Nephron progenitor cell (in vitro differentiated cells): ENCODE results near the gene ATF6B.

Experiments used
- DNase-seq: peaks from one replicate; pipeline ENCODE4 v3.0.0; 2021
- H3K27ac Mint-ChIP-seq: 2 replicates; pipeline ENCODE4 v1.8.0; 2021; ENCODE audit warnings: mild to moderate bottlenecking, moderate library complexity, mixed read lengths
- H3K27me3 Mint-ChIP-seq: 2 replicates; pipeline ENCODE4 v1.8.0; 2021; ENCODE audit warnings: mild to moderate bottlenecking, low read depth, mixed read lengths; ENCODE audit not compliant: poor library complexity
- H3K36me3 Mint-ChIP-seq: 2 replicates; pipeline ENCODE4 v1.8.0; 2021; ENCODE audit warnings: low read depth, mixed read lengths
- H3K4me1 Mint-ChIP-seq: 2 replicates; pipeline ENCODE4 v1.8.0; 2021; ENCODE audit warnings: mixed read lengths
- H3K4me3 Mint-ChIP-seq: 2 replicates; pipeline ENCODE4 v1.8.0; 2021; ENCODE audit warnings: mild to moderate bottlenecking, moderate library complexity, mixed read lengths
- H3K9me3 Mint-ChIP-seq: 2 replicates; pipeline ENCODE4 v1.8.0; 2021; ENCODE audit warnings: mild to moderate bottlenecking, moderate library complexity, mixed read lengths
- CTCF ChIP-seq: fragments of 200-600 bp; sonication (generic); IDR thresholded peaks from 2 replicates; pipeline ENCODE4 v1.5.0; 2021; ENCODE audit warnings: antibody characterized with exemption

Gene ATF6B

DNA sequence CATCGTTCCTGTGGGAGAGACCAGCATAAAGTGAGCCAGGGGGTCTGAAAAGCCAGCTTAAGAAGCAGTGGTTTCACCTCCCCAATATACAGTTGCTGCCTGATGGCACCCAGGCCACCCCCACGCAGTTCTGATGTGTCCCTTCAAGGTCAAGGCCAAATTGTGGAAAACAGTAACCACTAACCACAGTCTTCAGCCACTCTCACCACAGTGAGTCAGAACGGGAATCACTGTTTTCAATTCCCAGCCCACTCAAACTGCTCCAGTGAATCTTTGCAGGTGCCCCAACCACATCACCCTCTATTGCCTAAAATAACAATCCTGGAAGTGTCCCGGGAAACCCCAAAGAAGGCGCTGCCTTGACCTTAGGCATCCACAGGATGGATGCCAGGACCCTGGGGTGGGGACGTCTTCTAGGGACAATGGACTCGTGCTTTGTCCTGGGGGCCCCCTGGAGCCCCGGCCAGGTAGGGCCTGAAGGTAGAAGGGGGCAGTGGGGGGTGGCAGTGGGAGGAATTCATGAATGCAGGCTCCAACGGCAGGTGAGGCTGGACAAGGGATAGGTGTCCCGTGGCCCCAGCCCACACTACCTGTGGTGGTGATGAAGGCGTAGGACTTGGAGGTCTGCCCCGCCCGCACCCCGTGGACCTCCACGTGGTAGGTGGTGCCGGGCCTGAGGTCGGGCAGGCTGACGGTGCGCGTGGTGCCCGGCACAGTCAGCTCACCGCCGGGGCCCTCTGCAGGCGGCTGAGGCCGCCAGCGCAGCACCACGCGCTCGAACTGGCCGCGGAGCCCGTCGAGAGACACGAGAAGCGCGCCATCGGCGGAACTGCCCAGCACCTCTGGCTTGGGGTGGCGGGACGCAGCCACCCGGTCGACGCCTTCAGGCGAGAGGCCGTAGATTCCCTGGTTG lies 41.1 kb downstream of the ATF6B start:
- Mint-ChIP-seq H3K27me3 (peaks cover 49% of the 10 kb centered on the region), H3K4me1 (peaks cover 37% of the 10 kb centered on the region), H3K36me3 (no peaks in the 10 kb centered on the region), H3K9me3 (no peaks in the 10 kb centered on the region), H3K4me3 (no peak overlapping the region), H3K27ac (no peak overlapping the region)
- no peak for TF ChIP-seq CTCF
- DNase-seq = no peak

GRCh38 chr6:32085759-32086459 lies 42.1 kb downstream of the ATF6B start:
- no peak for DNase-seq
- Mint-ChIP-seq H3K4me3 (no peak overlapping the region), H3K27ac (no peak overlapping the region), H3K27me3 (peaks cover 43% of the 10 kb centered on the region), H3K36me3 (no peaks in the 10 kb centered on the region), H3K4me1 (peaks cover 47% of the 10 kb centered on the region), H3K9me3 (no peaks in the 10 kb centered on the region)
- no peak for TF ChIP-seq CTCF

DNA sequence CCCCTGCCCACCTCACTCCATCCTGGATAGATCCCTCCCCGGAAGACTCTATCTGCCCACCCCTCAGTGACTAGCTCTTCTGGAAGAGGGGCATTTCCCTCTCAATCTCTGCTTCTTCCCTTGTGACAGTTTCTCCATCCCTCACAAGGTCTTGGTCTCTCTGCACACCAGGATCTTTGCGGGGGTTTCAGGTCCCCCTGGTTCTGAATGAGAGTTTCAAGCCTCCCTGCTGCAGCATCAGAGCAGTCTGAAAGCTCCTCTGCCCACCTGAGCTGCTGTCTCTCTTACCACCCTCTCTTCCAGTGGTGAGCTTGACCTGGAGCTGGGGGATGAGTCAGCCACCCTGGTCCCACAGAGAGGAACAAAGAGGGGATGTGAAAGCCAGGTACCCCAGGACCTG lies 43.3 kb downstream of the ATF6B start:
- H3K4me1 Mint-ChIP-seq = peaks cover 56% of the 10 kb centered on the region
- TF ChIP-seq CTCF = no peak
- H3K36me3 Mint-ChIP-seq = no peaks in the 10 kb centered on the region
- DNase-seq = no peak
- H3K27me3 Mint-ChIP-seq = peaks cover 36% of the 10 kb centered on the region
- H3K9me3 Mint-ChIP-seq = no peaks in the 10 kb centered on the region
- no peak overlapping the region for H3K4me3 Mint-ChIP-seq
- no peak overlapping the region for H3K27ac Mint-ChIP-seq

GRCh38 chr6:32083812-32084768 lies 44.0 kb downstream of the ATF6B start:
- H3K36me3 Mint-ChIP-seq = no peaks in the 10 kb centered on the region
- peaks cover 63% of the 10 kb centered on the region for H3K4me1 Mint-ChIP-seq
- no peak overlapping the region for H3K27ac Mint-ChIP-seq
- DNase-seq = no peak
- peaks cover 31% of the 10 kb centered on the region for H3K27me3 Mint-ChIP-seq
- TF ChIP-seq CTCF = no peak
- no peaks in the 10 kb centered on the region for H3K9me3 Mint-ChIP-seq
- H3K4me3 Mint-ChIP-seq = no peak overlapping the region

- H3K27me3 Mint-ChIP-seq = peaks cover 24% of the 10 kb centered on the region
- no peak for DNase-seq
- no peak for TF ChIP-seq CTCF
- no peak overlapping the region for H3K27ac Mint-ChIP-seq
- no peak overlapping the region for H3K4me3 Mint-ChIP-seq
- no peaks in the 10 kb centered on the region for H3K9me3 Mint-ChIP-seq
- H3K4me1 Mint-ChIP-seq = peaks cover 64% of the 10 kb centered on the region
- H3K36me3 Mint-ChIP-seq = no peaks in the 10 kb centered on the region
Measured at GRCh38 chr6:32082935-32083334, 45.1 kb downstream of the ATF6B start.
